Stimulated activated naive CD8-positive, alpha-beta T cell treated with anti-CD3 and anti-CD28 coated beads, Interleukin-15, amount 100 ng/mL, for 72 hours (primary cell): ENCODE data around the gene PDE8B.

Source experiments
- ATAC-seq: fragments of 150-1000 bp; cut with Tn5 transposase; 2 replicates; pipeline ENCODE4 v1.10.0; 2021; ENCODE audit warnings: mild to moderate bottlenecking, moderate library complexity
- DNase-seq, 2 donors: peaks; one replicate each; pipeline ENCODE4 v3.0.0; 2021 to 2022
- H3K27ac Mint-ChIP-seq, 2 donors: one replicate each; pipeline ENCODE4 v1.8.0; 2022; ENCODE audit warnings: mild to moderate bottlenecking in 2 of 2, mixed read lengths in 2 of 2, moderate library complexity in 2 of 2
- H3K27me3 Mint-ChIP-seq: one replicate; pipeline ENCODE4 v1.8.0; 2022; ENCODE audit warnings: mixed read lengths
- H3K4me1 Mint-ChIP-seq: one replicate; pipeline ENCODE4 v1.8.0; 2022; ENCODE audit warnings: mild to moderate bottlenecking, mixed read lengths
- H3K4me3 Mint-ChIP-seq, 2 donors: one replicate each; pipeline ENCODE4 v1.8.0; 2022; ENCODE audit warnings: mild to moderate bottlenecking in 2 of 2, mixed read lengths in 2 of 2, moderate library complexity in 1 of 2
- H3K9me3 Mint-ChIP-seq, 2 donors: one replicate each; pipeline ENCODE4 v1.8.0; 2022; ENCODE audit warnings: mixed read lengths in 2 of 2

Gene PDE8B

GRCh38 chr5:77210964-77211690, 647 bp downstream of the PDE8B start:
- peaks cover 18% of the 10 kb centered on the region for H3K4me1 Mint-ChIP-seq
- H3K4me3 Mint-ChIP-seq: peak overlapping the region; percentile 75 to 78
- ATAC-seq: peak; percentile 48
- no peaks in the 10 kb centered on the region for H3K9me3 Mint-ChIP-seq
- H3K27me3 Mint-ChIP-seq: peaks cover 82% of the 10 kb centered on the region
- peak in 1 of 2 donors; percentile 7 for DNase-seq
- H3K27ac Mint-ChIP-seq: no peak overlapping the region

DNA sequence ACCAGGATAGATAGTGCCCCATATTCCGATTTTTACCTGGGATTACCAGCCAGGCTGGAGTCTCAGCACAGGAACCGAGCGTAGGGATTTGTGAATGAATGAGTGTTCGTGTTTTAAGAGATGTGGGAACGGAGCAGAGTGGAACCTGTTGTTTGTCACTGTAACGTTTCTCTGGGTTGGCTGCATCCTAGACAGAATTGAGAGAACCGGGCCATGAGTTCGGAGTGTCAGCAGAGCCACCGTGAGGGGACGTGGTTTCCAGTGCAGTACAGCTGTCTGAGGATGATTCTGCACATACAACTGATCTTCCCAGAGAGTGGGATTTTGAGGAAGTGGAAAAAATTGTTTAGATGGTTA, 1.2 kb downstream of the PDE8B start:
- Mint-ChIP-seq H3K4me1 (peaks cover 18% of the 10 kb centered on the region), H3K4me3 (peak overlapping the region; percentile 75 to 78), H3K9me3 (no peaks in the 10 kb centered on the region), H3K27ac (no peak overlapping the region), H3K27me3 (peaks cover 82% of the 10 kb centered on the region)
- no peak for ATAC-seq
- no peak for DNase-seq

DNA sequence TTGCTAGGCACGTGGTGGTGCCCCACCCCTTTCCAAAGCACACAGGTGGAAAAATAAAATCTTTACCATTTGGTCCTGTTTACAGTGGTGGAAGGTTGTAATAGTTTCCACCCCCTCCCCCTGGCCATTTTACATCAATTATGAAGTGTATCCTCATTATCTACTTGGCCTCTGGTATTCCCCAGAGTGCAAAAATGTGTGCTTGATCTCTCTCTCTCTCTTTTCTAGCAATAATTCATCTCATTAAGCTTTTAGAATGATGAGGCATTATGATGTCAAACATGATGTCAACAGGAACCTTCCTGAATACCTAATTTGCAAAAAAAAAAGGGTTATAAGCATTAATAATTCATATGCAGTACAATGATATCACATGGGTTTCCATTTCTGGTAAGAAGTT, 3.1 kb downstream of the PDE8B start:
- peaks cover 96% of the 10 kb centered on the region for H3K27me3 Mint-ChIP-seq
- H3K27ac Mint-ChIP-seq: no peak overlapping the region
- H3K4me3 Mint-ChIP-seq: no peak overlapping the region
- DNase-seq (no peak), ATAC-seq (no peak)
- H3K9me3 Mint-ChIP-seq: no peaks in the 10 kb centered on the region
- H3K4me1 Mint-ChIP-seq: peaks cover 18% of the 10 kb centered on the region

GRCh38 chr5:77214151-77214550, 3.7 kb downstream of the PDE8B start:
- Mint-ChIP-seq H3K9me3 (no peaks in the 10 kb centered on the region), H3K4me1 (peaks cover 18% of the 10 kb centered on the region), H3K4me3 (no peak overlapping the region), H3K27ac (no peak overlapping the region), H3K27me3 (peaks cover 92% of the 10 kb centered on the region)
- DNase-seq: no peak
- no peak for ATAC-seq

DNA sequence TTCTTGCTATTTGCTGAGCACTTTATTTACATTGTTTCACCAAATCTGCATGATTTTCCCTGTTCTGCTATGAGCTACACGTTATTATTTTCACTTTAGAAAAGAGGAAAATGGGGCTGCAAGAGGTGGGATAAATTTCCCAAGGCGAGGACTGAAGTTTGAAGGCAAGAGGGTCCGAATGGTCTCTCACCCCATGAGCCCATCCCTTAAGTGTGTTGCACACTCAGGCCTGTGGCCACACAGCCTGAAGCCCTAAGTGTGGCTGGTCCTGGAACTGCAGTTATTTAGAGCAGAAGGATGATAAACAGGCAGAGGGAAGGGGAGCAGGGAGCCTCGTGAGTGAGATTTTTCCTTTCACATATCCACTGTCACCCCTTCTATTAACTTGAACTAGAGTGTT, 7.8 kb downstream of the PDE8B start:
- H3K27me3 Mint-ChIP-seq: peaks cover 90% of the 10 kb centered on the region
- H3K4me1 Mint-ChIP-seq: no peaks in the 10 kb centered on the region
- ATAC-seq: no peak
- DNase-seq: no peak
- no peak overlapping the region for H3K27ac Mint-ChIP-seq
- H3K4me3 Mint-ChIP-seq: no peak overlapping the region
- H3K9me3 Mint-ChIP-seq: no peaks in the 10 kb centered on the region

DNA sequence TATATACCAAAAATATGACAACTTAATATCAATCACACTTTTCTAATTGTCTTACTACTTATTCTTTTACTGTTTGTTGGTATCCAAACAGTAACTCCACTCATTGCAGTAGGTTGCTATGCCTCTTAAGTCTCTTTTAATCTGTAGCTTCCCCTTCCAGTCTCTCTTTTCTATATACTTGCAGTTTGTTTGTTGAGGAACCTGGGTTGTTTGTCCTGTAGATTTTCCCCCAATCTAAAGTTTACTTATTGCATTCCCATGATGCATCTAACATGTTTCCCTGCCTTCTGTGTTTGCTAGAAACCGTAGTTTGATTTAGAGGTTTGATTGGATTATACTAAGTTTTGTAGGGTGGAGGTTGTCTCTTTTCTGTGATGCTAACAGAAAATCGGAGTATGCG, 10.6 kb downstream of the PDE8B start:
- Mint-ChIP-seq H3K4me1 (no peaks in the 10 kb centered on the region), H3K27ac (no peak overlapping the region), H3K4me3 (no peak overlapping the region), H3K27me3 (peaks cover 68% of the 10 kb centered on the region), H3K9me3 (no peaks in the 10 kb centered on the region)
- DNase-seq (no peak), ATAC-seq (no peak)

DNA sequence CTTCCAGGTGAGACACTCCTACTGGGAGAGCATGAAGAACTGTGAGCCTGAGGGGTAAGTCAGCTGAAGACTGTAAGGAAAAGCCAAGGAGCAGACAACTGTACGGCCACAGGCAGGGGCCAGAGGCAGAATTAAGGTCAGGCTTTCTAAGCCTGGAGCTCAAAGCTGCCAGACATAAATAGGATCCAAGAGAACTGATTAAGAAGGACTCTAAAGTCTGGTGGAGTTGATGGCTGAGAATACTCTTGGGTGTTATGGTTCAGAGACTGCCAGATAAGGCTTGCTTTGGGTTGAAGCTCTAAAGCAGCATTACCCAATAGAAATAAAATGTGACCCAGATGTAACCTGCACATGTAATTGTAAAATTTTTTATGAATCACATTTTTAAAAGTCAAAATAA, 12.2 kb downstream of the PDE8B start:
- Mint-ChIP-seq H3K27ac (no peak overlapping the region), H3K27me3 (peaks cover 52% of the 10 kb centered on the region), H3K9me3 (no peaks in the 10 kb centered on the region), H3K4me1 (no peaks in the 10 kb centered on the region), H3K4me3 (no peak overlapping the region)
- DNase-seq: no peak
- ATAC-seq: no peak

GRCh38 chr5:77223653-77224052, 13.2 kb downstream of the PDE8B start:
- DNase-seq (no peak), ATAC-seq (no peak)
- H3K27ac Mint-ChIP-seq: no peak overlapping the region
- H3K27me3 Mint-ChIP-seq: peaks cover 44% of the 10 kb centered on the region
- no peaks in the 10 kb centered on the region for H3K9me3 Mint-ChIP-seq
- H3K4me1 Mint-ChIP-seq: no peaks in the 10 kb centered on the region
- H3K4me3 Mint-ChIP-seq: no peak overlapping the region

DNA sequence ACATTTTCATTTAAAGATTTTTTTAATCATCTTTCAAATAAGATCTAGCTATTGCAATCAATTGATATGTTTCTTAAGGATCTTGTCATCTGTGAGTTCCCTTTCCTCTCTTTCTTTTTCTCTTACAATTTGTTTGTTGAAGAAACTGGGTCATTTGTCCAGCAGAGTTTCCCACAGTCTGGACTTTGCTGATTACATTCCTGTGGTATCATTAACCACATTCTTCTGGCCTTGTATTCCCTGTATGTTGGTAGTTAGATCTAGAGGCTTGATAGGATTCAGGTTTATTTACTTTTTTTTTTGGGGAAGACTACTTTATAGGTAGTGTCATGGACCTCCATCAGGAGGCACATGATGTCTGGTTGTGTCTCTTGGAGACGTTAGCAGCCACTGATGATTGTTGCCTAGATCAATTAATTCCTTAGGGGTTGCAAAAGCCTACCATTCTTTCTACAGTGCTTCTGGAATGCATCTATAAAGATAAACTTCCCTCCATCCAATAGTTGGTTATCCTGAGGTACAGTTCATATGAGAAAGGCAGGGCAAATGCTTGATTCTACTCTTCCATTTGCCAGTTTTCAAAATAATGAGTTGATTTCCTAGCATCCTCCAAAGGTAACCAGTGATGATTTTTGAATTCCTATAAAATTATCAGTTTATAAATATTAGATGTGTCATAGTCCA, 14.3 kb downstream of the PDE8B start:
- peaks cover 36% of the 10 kb centered on the region for H3K27me3 Mint-ChIP-seq
- H3K4me1 Mint-ChIP-seq: no peaks in the 10 kb centered on the region
- ATAC-seq: no peak
- no peak overlapping the region for H3K27ac Mint-ChIP-seq
- H3K9me3 Mint-ChIP-seq: peaks cover 3 to 4% of the 10 kb centered on the region in 2 donors
- no peak overlapping the region for H3K4me3 Mint-ChIP-seq
- DNase-seq: no peak

- Mint-ChIP-seq H3K4me1 (peaks cover 1% of the 10 kb centered on the region), H3K4me3 (no peak overlapping the region), H3K27ac (no peak overlapping the region), H3K27me3 (peaks cover 29% of the 10 kb centered on the region), H3K9me3 (peaks cover 7% of the 10 kb centered on the region in 2 donors)
- DNase-seq (no peak), ATAC-seq (no peak)
These were observed 15.1 kb downstream of the PDE8B start for GRCh38 chr5:77225531-77225930.

DNA sequence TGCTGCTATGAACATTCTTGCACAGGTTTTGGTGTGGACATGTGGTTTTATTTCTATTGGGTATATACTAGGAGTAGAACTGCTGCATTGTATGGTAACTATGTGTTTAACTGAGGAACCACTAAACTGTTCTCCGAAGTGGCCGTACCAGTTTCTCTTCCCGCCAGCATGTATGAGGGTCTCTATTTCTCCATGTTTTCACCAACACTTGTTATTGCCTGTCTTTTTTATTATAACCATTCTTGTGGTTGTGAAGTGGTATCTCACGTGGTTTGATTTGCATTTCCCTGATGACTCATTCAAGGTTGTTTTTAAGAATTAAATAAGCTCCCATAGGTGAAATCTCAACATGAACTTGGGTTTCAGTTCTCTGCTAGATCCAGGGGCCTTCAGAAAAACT, 19.4 kb downstream of the PDE8B start:
- H3K4me3 Mint-ChIP-seq: no peak overlapping the region
- peaks cover 7% of the 10 kb centered on the region in 2 donors for H3K9me3 Mint-ChIP-seq
- no peak overlapping the region for H3K27ac Mint-ChIP-seq
- H3K27me3 Mint-ChIP-seq: peaks cover 21% of the 10 kb centered on the region
- ATAC-seq: peak; percentile 72
- no peak for DNase-seq
- peaks cover 11% of the 10 kb centered on the region for H3K4me1 Mint-ChIP-seq

- DNase-seq (no peak), ATAC-seq (no peak)
- Mint-ChIP-seq H3K4me3 (peak overlapping the region; percentile 21 to 38), H3K4me1 (peaks cover 13% of the 10 kb centered on the region), H3K27ac (no peak overlapping the region), H3K27me3 (peaks cover 31% of the 10 kb centered on the region), H3K9me3 (peaks cover 7% of the 10 kb centered on the region in 2 donors)
These were observed 20.4 kb downstream of the PDE8B start for GRCh38 chr5:77230727-77231470.

DNA sequence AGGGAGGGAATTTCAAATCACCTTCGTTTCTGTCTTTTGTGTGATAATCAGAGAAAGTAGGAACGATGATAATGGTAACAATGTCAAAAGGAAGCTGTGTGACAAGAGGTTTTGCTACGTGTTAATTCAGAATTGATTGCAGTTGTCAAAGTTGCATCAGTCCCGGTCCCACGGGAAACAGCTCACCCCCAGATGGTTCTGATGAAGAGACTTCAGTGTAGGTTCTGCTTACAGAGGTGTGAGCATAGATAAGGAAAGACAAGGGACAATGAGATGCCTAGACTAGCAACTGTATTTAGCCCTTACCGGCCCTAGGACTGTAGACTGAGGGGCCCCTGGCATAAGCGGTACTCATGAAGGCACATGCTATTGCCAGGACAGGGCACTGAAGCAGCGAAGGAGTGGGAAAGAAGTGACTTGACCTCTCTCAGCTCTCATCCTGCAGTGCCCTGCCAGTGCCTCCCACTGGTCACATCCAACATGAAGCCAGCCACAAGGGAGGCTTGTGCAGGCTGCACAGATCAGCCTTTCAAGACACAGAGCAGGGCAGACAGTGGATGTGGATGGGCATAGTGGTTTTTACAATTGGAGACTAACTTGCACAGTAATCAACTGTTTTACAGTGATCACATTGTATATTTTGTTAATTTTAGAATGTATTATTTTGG, 21.1 kb downstream of the PDE8B start:
- H3K4me3 Mint-ChIP-seq: peak overlapping the region in 1 of 2 donors; percentile 29
- DNase-seq: no peak
- H3K9me3 Mint-ChIP-seq: peaks cover 13 to 14% of the 10 kb centered on the region in 2 donors
- ATAC-seq: no peak
- H3K4me1 Mint-ChIP-seq: peaks cover 19% of the 10 kb centered on the region
- peaks cover 38% of the 10 kb centered on the region for H3K27me3 Mint-ChIP-seq
- H3K27ac Mint-ChIP-seq: no peak overlapping the region

DNA sequence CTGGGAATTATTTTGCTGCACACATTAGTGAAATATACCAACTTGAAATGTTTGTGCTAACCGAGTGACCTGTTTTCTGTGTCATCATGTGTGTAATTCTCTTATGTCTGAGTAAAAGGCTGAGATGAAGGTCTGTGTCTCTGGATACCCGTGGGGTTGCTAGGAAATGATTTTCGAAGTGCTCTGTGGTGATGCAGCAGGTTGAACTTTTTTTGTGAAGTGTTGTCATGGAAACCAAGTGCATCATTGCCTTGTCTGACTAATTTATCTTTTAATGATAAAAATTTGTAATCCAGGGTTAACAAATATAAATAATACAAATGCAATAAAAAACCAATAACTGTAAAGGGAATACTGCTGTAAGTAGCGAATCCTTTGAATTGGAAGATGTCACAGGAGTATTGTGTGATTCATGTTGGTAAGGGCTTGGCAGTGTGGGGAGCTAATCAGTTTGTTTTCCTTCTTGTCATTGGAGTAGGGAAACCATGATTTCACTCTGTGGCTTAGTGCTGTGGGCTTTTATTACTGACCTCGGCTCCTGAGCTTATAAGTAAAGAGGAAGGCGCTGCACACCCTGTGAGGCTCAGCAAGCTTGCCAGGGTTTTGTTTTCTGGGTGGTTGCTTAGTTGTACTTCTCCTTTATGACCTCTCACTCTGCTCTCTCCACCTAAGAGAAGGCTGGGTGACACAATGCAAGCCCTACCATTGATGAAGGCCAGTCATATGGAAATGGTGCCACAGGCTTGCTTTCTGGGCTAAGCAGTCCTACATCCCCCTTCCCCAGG, 22.3 kb downstream of the PDE8B start:
- ATAC-seq: peak; percentile 65
- no peak overlapping the region for H3K4me3 Mint-ChIP-seq
- peaks cover 40% of the 10 kb centered on the region for H3K27me3 Mint-ChIP-seq
- H3K27ac Mint-ChIP-seq: no peak overlapping the region
- no peak for DNase-seq
- H3K9me3 Mint-ChIP-seq: peaks cover 13 to 14% of the 10 kb centered on the region in 2 donors
- peaks cover 19% of the 10 kb centered on the region for H3K4me1 Mint-ChIP-seq
